Umbilical cord (tissue), 2 donors: Measurements from ENCODE around the gene CNTNAP2. TPM values are rescaled to one million over a fixed set of nuclear protein-coding genes. Genes with fewer than 3 reads are reported as not detected.
"Not testable (repeated sequence)": the region's sequence is repeated elsewhere in the genome, so short reads cannot be mapped to it uniquely, and the experiment has no call there.

Source experiments
- DNase-seq: peaks from one replicate; pipeline ENCODE4 v3.0.0-alpha.2; 2015; ENCODE audit warnings: low spot score
- total RNA-seq: library from RNA; depleted of rRNA; stranded (reverse); fragments of >200 nt; gene quantifications from one replicate; pipeline ENCODE4 v1.2.3, GENCODE V29; 2014; ENCODE audit warnings: low replicate concordance; ENCODE audit not compliant: insufficient read depth

Gene CNTNAP2
- total RNA-seq, 1 donor from 2014 or later, result 81.1 TPM

GRCh38 chr7:146875981-146876380, 759.4 kb downstream of the CNTNAP2 start:
- no peak for DNase-seq

DNA sequence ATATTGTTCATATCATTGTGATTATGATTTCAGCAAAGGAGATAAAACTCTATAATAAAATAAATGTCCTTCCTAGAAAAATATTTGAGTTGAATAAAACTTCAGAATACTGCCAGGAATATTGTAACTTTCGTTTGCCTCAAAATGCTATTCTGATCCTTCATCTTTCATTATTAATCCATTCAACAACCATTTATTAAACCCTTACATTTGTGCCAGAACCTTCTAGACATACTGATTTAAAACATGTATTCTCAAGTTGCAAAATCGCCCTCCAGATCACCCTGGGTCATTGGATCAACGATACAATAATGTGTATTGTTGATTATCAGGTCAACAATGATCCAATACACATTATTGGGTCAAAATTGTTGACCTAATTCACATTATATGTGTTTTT, 759.8 kb downstream of the CNTNAP2 start:
- no peak for DNase-seq

GRCh38 chr7:146878901-146879300, 762.3 kb downstream of the CNTNAP2 start:
- no peak for DNase-seq

GRCh38 chr7:146885231-146885630, 768.6 kb downstream of the CNTNAP2 start:
- DNase-seq, result no peak

DNA sequence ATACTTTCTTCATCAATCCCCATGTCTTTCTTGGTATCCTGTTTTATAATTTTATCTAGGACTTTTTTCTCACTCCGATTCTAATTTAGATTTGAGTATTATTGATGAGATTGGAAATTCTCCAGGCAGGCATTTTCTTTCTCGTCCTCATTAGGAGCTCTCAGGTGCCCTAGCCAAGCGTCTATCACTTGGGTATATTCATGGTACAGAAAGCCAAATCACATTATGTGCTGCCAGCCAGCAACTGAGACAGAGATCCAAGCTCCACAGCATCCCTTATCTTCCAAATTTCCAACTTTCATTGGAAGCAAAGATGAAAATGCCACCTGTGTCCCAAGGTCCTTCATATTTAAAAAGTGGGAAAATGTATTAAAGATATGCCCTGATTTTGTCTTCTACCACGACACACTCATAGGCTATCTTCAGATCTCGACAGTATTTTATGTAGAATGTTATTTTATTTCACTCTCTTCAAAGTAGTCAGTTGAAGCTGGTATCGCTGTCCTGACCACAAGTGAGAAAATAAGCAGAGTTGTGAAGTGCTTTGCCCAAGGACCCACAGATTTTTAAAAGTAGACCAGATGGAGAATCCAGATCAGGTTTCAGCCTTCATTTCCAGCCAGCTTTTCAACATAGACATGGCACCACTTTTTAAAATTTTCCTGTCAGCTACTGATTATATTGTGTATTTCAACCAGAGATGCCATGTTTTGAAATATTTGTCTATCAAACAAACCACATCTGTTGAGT, 773.4 kb downstream of the CNTNAP2 start:
- DNase-seq, result no peak

- DNase-seq, result no peak
Measured at GRCh38 chr7:146892151-146892550, 775.5 kb downstream of the CNTNAP2 start.

DNA sequence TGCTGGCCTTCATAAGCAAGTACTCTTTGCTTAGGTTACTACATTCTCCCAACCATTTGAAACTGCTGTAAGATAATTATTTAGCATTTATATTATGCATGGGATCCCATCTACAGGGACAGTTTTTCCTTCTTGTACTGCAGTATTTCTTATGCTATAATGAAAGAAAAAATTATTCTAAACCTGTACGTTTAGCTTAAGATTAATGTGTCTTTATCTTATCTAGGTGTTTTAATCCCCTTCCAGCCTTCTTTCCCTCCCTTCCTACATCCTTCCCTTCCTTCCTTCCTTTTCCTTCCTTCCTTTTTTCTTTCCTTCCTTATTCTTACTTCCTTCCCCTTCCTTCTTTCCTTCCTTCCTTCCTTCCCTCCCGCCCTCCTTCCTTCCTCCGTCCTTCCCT, 778.3 kb downstream of the CNTNAP2 start:
- DNase-seq, result no peak

DNA sequence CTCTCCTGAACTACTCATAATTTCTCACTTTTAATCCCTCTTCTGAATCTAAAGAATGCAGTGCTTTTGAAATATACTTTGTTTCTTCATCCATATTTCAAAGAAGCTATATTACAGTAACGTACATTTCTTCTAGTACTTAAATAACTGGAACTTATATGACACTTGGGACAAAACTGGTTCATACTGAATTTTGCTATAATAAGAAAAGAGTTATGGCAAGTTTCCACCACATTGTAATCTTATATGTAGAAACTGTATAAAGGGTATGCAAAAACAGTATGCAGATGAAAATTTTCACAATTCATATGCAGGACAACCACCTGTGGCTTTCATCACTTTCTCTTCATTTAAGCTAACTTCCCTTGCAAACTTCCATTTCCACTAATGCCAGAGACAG, 785.7 kb downstream of the CNTNAP2 start:
- no peak for DNase-seq

GRCh38 chr7:146902728-146903127, 786.1 kb downstream of the CNTNAP2 start:
- DNase-seq, result no peak

DNA sequence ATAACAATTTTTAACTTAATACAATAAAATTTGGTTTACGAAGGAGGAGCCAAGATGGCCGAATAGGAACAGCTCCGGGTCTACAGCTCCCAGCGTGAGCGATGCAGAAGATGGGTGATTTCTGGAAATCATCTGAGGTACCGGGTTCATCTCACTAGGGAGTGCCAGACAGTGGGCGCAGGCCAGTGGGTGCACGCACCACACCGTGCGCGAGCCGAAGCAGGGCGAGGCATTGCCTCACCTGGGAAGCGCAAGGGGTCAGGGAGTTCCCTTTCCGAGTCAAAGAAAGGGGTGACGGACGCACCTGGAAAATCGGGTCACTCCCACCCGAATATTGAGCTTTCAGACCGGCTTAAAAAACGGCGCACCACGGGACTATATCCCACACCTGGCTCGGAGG, 789.1 kb downstream of the CNTNAP2 start:
- not testable (repeated sequence) for DNase-seq

- peak; percentile 65 for DNase-seq
Measured at GRCh38 chr7:146922782-146923181, 806.2 kb downstream of the CNTNAP2 start.

GRCh38 chr7:146926841-146927240, 810.2 kb downstream of the CNTNAP2 start:
- DNase-seq, result peak; percentile 91

GRCh38 chr7:146937836-146938235, 821.2 kb downstream of the CNTNAP2 start:
- no peak for DNase-seq

GRCh38 chr7:146943483-146943882, 826.9 kb downstream of the CNTNAP2 start:
- no peak for DNase-seq

DNA sequence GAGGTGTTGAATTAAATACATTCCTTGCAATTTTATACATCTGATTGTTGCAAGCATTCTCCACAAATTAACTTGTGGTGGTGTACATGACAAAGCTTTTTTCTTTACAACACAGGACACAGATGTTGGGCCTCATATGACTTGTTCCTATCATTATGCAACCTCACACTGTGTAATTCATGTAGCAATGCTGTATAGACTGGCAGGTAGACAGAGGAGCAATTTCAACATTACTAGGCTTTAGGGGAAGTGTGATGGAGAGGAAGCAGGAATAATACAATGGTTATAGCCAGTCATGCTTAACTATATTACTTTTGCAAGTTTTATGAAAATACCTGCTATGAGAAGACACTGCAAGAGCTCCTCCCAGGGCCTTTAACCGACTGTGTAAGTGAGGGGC, 832.1 kb downstream of the CNTNAP2 start:
- no peak for DNase-seq

DNA sequence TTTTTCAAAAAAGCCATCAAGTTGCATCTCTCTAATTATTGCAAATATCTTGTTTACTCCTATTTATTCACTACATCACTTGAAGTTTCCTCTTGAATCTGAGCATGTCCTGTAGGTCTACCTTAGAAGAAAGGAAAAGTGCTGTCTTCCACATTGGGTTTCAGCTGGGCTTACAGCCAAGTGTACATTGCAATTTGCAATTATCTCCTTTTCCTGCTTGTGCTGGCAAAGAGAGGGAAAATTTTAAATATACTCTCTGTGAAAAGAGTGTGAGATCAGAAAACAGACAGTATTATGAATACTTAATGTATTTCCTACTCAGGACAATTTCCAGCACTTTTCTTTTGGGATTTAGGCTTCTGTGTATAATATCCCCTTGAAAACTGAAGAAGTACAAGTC, 839.7 kb downstream of the CNTNAP2 start:
- DNase-seq, result peak; percentile 5

- no peak for DNase-seq
Measured at GRCh38 chr7:146956853-146957252, 840.3 kb downstream of the CNTNAP2 start.

- DNase-seq, result no peak
Measured at GRCh38 chr7:146960773-146961391, 844.3 kb downstream of the CNTNAP2 start.

DNA sequence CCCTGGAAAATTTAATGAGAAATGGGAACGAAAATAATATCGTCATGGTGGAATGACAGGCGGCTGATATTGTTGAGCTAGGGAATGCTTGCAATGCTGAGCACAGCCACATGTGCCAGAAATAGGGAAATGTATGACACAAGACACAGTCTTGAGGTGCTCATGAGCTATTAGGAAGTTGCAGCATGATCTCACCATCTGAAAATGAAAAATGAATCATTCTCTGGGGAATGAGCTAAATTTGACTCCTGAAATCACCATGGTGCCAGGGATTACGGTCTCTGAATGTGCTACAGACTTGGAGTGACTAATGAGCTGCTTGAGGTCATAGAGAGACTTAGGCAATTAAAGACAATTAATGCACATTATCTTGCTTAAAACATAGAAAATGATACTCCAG, 845.0 kb downstream of the CNTNAP2 start:
- peak; percentile 53 for DNase-seq

- no peak for DNase-seq
Measured at GRCh38 chr7:146966274-146966673, 849.7 kb downstream of the CNTNAP2 start.

DNA sequence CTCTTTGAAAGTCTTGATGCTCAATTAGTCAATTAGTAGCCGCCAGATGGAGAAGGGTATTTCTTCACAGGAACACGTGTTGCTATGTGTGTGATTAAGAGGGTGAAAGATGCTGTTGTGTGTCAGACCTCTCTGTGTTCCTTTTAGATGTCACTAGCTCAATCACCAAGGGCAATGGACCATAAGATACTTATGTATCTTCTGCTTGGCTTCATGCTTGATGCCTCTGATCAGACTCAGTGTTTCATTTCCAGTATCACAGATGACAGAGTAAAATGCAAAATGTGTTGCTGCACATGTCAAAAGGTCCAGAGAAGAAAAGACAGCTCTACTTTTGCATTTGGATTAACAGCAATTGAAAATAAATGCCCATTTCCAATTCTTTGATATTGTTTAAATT, 865.9 kb downstream of the CNTNAP2 start:
- DNase-seq, result no peak

GRCh38 chr7:146991596-146991995, 875.0 kb downstream of the CNTNAP2 start:
- no peak for DNase-seq

DNA sequence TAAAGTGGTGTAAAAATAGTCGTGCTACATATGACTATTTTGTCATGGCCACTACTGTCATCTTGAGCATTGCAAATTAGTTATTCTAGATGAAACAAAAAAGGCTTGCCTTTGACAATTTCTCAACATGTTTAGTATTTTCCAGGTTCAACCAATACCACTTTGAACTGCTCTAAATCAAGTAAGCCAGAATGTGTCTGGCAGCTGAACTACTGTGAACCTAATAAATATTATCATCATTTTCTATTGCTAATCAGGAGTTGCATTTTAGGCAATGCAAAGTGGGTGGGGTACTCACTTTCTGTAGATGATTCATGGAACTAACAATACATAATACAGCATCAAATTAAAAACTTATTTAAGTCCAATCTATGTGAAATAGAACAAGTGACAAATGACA, 877.2 kb downstream of the CNTNAP2 start:
- DNase-seq, result no peak
